K562 (cell line): ENCODE results near the gene INTS1. TPM values are rescaled to one million over a fixed set of nuclear protein-coding genes. Genes with fewer than 3 reads are reported as not detected.
A peak's percentile ranks its signal among the peaks of the same experiment; 100 is the strongest.

Source experiments
- ARID4B ChIP-seq: sonication (generic); formaldehyde crosslinking; IDR thresholded peaks from 2 replicates; pipeline ENCODE4 v1.8.0; 2022; ENCODE audit warnings: mild to moderate bottlenecking, missing genetic modification reagents
- C11orf30 ChIP-seq: fragments of 450-650 bp; IDR thresholded peaks from 2 replicates; pipeline ENCODE4 v1.6.1; 2016; ENCODE audit warnings: low read depth, mild to moderate bottlenecking
- CAMTA2 ChIP-seq: fragments of 250-450 bp; sonication (Bioruptor Pico); conservative IDR thresholded peaks from 2 replicates; pipeline ENCODE4 v1.5.1; 2022
- DMBX1 ChIP-seq: fragments of 250-450 bp; sonication (Bioruptor Pico); IDR thresholded peaks from 2 replicates; pipeline ENCODE4 v1.8.0; 2022; ENCODE audit warnings: inconsistent platforms, mild to moderate bottlenecking, moderate library complexity, borderline replicate concordance
- EP300 ChIP-seq: IDR thresholded peaks from 2 replicates; pipeline ENCODE4 v1.6.1; 2012; ENCODE audit warnings: low read length, improper control_type of control experiment
- FIP1L1 ChIP-seq: fragments of 200-400 bp; formaldehyde crosslinking; IDR thresholded peaks from 2 replicates; pipeline ENCODE4 v1.6.1; 2018; ENCODE audit warnings: mild to moderate bottlenecking, low read depth, low read length; ENCODE audit not compliant: poor library complexity, severe bottlenecking
- FOXK2 ChIP-seq, 2 experiments: fragments of 450-650 bp; IDR thresholded peaks in 1 of 2; conservative IDR thresholded peaks in 1 of 2; 2 replicates each; pipeline ENCODE4 v1.6.1; 2016; ENCODE audit warnings: low read depth in 2 of 2, mild to moderate bottlenecking in 1 of 2
- GTF2F1 ChIP-seq: IDR thresholded peaks from 2 replicates; pipeline ENCODE4 v1.6.1; 2011; ENCODE audit warnings: low read depth, low read length, improper control_type of control experiment
- HMG20A ChIP-seq: fragments of 450-650 bp; formaldehyde crosslinking; conservative IDR thresholded peaks from 2 replicates; pipeline ENCODE4 v1.4.0; 2020; ENCODE audit warnings: mild to moderate bottlenecking, mixed read lengths
- MEIS2 ChIP-seq: fragments of 450-650 bp; IDR thresholded peaks from 2 replicates; pipeline ENCODE4 v1.6.1; 2014; ENCODE audit warnings: mild to moderate bottlenecking; ENCODE audit not compliant: partially characterized antibody
- MIER1 ChIP-seq: fragments of 450-650 bp; IDR thresholded peaks from 2 replicates; pipeline ENCODE4 v1.6.1; 2016; ENCODE audit warnings: antibody characterized with exemption, mild to moderate bottlenecking, low read depth
- MXD1 ChIP-seq: fragments of 250-450 bp; sonication (Bioruptor Pico); IDR thresholded peaks from 2 replicates; pipeline ENCODE4 v1.8.0; 2021; ENCODE audit warnings: borderline replicate concordance, mild to moderate bottlenecking, moderate library complexity; ENCODE audit not compliant: poor library complexity, severe bottlenecking
- NCOA6 ChIP-seq: fragments of 450-650 bp; IDR thresholded peaks from 2 replicates; pipeline ENCODE4 v1.6.1; 2017; ENCODE audit warnings: mild to moderate bottlenecking
- RBM22 ChIP-seq: fragments of 200-400 bp; formaldehyde crosslinking; IDR thresholded peaks from 2 replicates; pipeline ENCODE4 v1.6.1; 2018; ENCODE audit warnings: low read length, low read depth; ENCODE audit not compliant: poor library complexity, severe bottlenecking
- SREBF1 ChIP-seq: fragments of 150-350 bp; IDR thresholded peaks from 2 replicates; pipeline ENCODE4 v1.6.1; 2014; ENCODE audit warnings: antibody characterized with exemption, low read depth, low read length, borderline replicate concordance
- TEAD2 ChIP-seq: fragments of 450-650 bp; IDR thresholded peaks from 2 replicates; pipeline ENCODE4 v1.6.1; 2016; ENCODE audit warnings: missing genetic modification characterization, control low read depth, missing compliant biosample characterization
- U2AF2 ChIP-seq: fragments of 200-400 bp; formaldehyde crosslinking; optimal IDR thresholded peaks from 2 replicates; pipeline ENCODE3; 2017; ENCODE audit warnings: low read depth, mild to moderate bottlenecking, low read length
- ZNF175 ChIP-seq: fragments of 200-800 bp; sonication (Bioruptor generic); IDR thresholded peaks from 2 replicates; pipeline ENCODE4 v1.6.1; 2016; ENCODE audit warnings: low read depth, mild to moderate bottlenecking, missing genetic modification characterization, missing compliant biosample characterization
- ZNF253 ChIP-seq: fragments of 250-450 bp; sonication (Bioruptor Pico); conservative IDR thresholded peaks from 2 replicates; pipeline ENCODE4 v1.6.1; 2021; ENCODE audit warnings: mild to moderate bottlenecking
- ZNF431 ChIP-seq: sonication (generic); formaldehyde crosslinking; IDR thresholded peaks from 2 replicates; pipeline ENCODE4 v1.8.0; 2022; ENCODE audit warnings: mild to moderate bottlenecking, missing genetic modification reagents
- ZNF561 ChIP-seq: fragments of 450-650 bp; formaldehyde crosslinking; conservative IDR thresholded peaks from 2 replicates; pipeline ENCODE4 v1.4.0; 2020; ENCODE audit warnings: mild to moderate bottlenecking, moderate library complexity
- ZNF644 ChIP-seq: fragments of 200-800 bp; sonication (Bioruptor generic); IDR thresholded peaks from 2 replicates; pipeline ENCODE4 v1.6.1; 2016; ENCODE audit warnings: low read depth, missing genetic modification characterization, missing compliant biosample characterization
- ZNF668 ChIP-seq: fragments of 250-450 bp; sonication (Bioruptor Pico); IDR thresholded peaks from 2 replicates; pipeline ENCODE4 v1.8.0; 2022; ENCODE audit warnings: mild to moderate bottlenecking, inconsistent platforms
- ZNF707 ChIP-seq: fragments of 250-450 bp; sonication (Bioruptor Pico); conservative IDR thresholded peaks from 2 replicates; pipeline ENCODE4 v1.8.0; 2022; ENCODE audit warnings: inconsistent platforms, mild to moderate bottlenecking, moderate library complexity
- ZNF75A ChIP-seq: fragments of 450-650 bp; formaldehyde crosslinking; IDR thresholded peaks from 2 replicates; pipeline ENCODE4 v1.4.0; 2020; ENCODE audit warnings: mild to moderate bottlenecking
- ZSCAN32 ChIP-seq: fragments of 450-650 bp; formaldehyde crosslinking; IDR thresholded peaks from 2 replicates; pipeline ENCODE4 v1.4.0; 2020; ENCODE audit warnings: mild to moderate bottlenecking, moderate library complexity
- polyA plus RNA-seq, 8 experiments: library from polyadenylated mRNA; depleted of rRNA in 4 of 8; stranded (reverse) in 5 of 8; unstranded in 3 of 8; fragments of >200 nt; fragmentation: Nextera tagmentation in 2 of 8; fragmentation: Illumina TruSeq in 1 of 8; extraction: Ambion mirVana in 2 of 8; extraction: Trizol in 1 of 8; gene quantifications; 2 replicates each; pipeline versions ENCODE4 v1.2.1 to v1.2.3, GENCODE V29; 2011 to 2014; ENCODE audit warnings: inconsistent platforms in 1 of 8, missing spikeins in 1 of 8
- total RNA-seq, 7 experiments: library from RNA; depleted of rRNA in 6 of 7; stranded (reverse); fragments of >200 nt in 6 of 7; fragmentation: Illumina TruSeq in 2 of 7; extraction: Trizol in 2 of 7; gene quantifications; 2 replicates each; pipeline versions ENCODE4 v1.2.1 to v1.2.3, GENCODE V29; 2011 to 2021; ENCODE audit warnings: low replicate concordance in 1 of 7

INTS1 gene
- total and polyA plus RNA-seq, 9 of the 15 experiments (the other 6 are each of a cell fraction or from before 2014, with no cell fraction given), result 0.34 to 119 (median 18.5) TPM

- TF ChIP-seq ZNF561, result no peak
- TF ChIP-seq EP300, result 0 out of 2 replicates have a peak, but pooled peaks have one; percentile 4
- no peak for TF ChIP-seq FIP1L1
- no peak for TF ChIP-seq ZNF75A (CRISPR knock-in tag)
- TF ChIP-seq MIER1, result no peak
- TF ChIP-seq GTF2F1, result no peak
- TF ChIP-seq ARID4B (CRISPR knock-in tag), result peak; percentile 95
- TF ChIP-seq DMBX1 (CRISPR knock-in tag), result no peak
- no peak for TF ChIP-seq ZNF431 (CRISPR knock-in tag)
- TF ChIP-seq U2AF2, result no peak
- TF ChIP-seq MXD1, result no peak
- peak; percentile 89 to 93 for TF ChIP-seq FOXK2 (conservative IDR thresholded peaks at IDR 0.05 in 1 of 2, IDR thresholded peaks at IDR 0.05 in 1 of 2; ENCODE audit: low read depth in 2 of 2)
- no peak for TF ChIP-seq NCOA6
- no peak for TF ChIP-seq ZSCAN32 (CRISPR knock-in tag)
- no peak for TF ChIP-seq SREBF1
- TF ChIP-seq RBM22, result no peak
- TF ChIP-seq TEAD2 (tag), result no peak
- TF ChIP-seq ZNF668 (CRISPR knock-in tag), result no peak
- TF ChIP-seq ZNF644, result no peak
- TF ChIP-seq ZNF253 (CRISPR knock-in tag), result no peak
- TF ChIP-seq ZNF707 (CRISPR knock-in tag), result no peak
- TF ChIP-seq CAMTA2 (CRISPR knock-in tag), result no peak
- peak; percentile 42 for TF ChIP-seq MEIS2
- TF ChIP-seq ZNF175, result no peak
- TF ChIP-seq C11orf30, result no peak
- no peak for TF ChIP-seq HMG20A (CRISPR knock-in tag)
Measured at GRCh38 chr7:1532456-1533254, 28.5 kb upstream of the INTS1 start (continued).
